Adrenal gland (tissue), 5 donors: Measurements from ENCODE around the gene MORN1.

ENCODE experiments used
- CTCF ChIP-seq, 6 experiments: fragments of 450-650 bp in 4 of 6; fragments of 200-600 bp in 2 of 6; sonication (generic) in 1 of 6; IDR thresholded peaks; 1 replicate in 5 of 6; 2 replicates in 1 of 6; pipeline versions ENCODE4 v1.5.1 to v1.8.0; 2016 to 2021; ENCODE audit warnings: antibody characterized with exemption in 6 of 6, mild to moderate bottlenecking in 2 of 6, moderate library complexity in 1 of 6
- POLR2A ChIP-seq, 2 donors: fragments of 450-650 bp; IDR thresholded peaks; one replicate each; pipeline ENCODE4 v1.6.1; 2017; ENCODE audit warnings: antibody characterized with exemption in 2 of 2, mild to moderate bottlenecking in 2 of 2, moderate library complexity in 1 of 2
- donor health status: DM: no; HTN: no; CAD: no.

GRCh38 chr1:2307972-2308371 lies 83.4 kb downstream of the MORN1 start:
- TF ChIP-seq CTCF (IDR thresholded peaks at IDR 0.05) (no peak), POLR2A (IDR thresholded peaks at IDR 0.05) (no peak)
